SU-DHL-6 (cell line): ENCODE measurements around the gene NPC1.

Experiments
- CTCF ChIP-seq: fragments of 200-600 bp; sonication (generic); IDR thresholded peaks from one replicate; pipeline ENCODE4 v1.5.1; 2017; ENCODE audit warnings: antibody characterized with exemption, mild to moderate bottlenecking, low read length, moderate library complexity; ENCODE audit not compliant: insufficient read depth, poor library complexity, severe bottlenecking
- EZH2phosphoT487 ChIP-seq: fragments of 200-600 bp; sonication (generic), shearing (Covaris generic); conservative IDR thresholded peaks from 2 replicates; pipeline ENCODE4 v1.6.1; 2018; ENCODE audit warnings: mild to moderate bottlenecking, antibody characterized with exemption, low read length, moderate library complexity, mixed read lengths

GRCh38 chr18:23595591-23595990 lies 9.3 kb upstream of the NPC1 start:
- no peak for TF ChIP-seq CTCF
- no peak for TF ChIP-seq EZH2phosphoT487
